ENCODE data around the gene PARP8. TPM values are rescaled to one million over a fixed set of nuclear protein-coding genes. Genes with fewer than 3 reads are reported as not detected.
"Not testable (repeated sequence)": the region's sequence is repeated elsewhere in the genome, so short reads cannot be mapped to it uniquely, and the experiment has no call there.

The PARP8 gene, protein sequence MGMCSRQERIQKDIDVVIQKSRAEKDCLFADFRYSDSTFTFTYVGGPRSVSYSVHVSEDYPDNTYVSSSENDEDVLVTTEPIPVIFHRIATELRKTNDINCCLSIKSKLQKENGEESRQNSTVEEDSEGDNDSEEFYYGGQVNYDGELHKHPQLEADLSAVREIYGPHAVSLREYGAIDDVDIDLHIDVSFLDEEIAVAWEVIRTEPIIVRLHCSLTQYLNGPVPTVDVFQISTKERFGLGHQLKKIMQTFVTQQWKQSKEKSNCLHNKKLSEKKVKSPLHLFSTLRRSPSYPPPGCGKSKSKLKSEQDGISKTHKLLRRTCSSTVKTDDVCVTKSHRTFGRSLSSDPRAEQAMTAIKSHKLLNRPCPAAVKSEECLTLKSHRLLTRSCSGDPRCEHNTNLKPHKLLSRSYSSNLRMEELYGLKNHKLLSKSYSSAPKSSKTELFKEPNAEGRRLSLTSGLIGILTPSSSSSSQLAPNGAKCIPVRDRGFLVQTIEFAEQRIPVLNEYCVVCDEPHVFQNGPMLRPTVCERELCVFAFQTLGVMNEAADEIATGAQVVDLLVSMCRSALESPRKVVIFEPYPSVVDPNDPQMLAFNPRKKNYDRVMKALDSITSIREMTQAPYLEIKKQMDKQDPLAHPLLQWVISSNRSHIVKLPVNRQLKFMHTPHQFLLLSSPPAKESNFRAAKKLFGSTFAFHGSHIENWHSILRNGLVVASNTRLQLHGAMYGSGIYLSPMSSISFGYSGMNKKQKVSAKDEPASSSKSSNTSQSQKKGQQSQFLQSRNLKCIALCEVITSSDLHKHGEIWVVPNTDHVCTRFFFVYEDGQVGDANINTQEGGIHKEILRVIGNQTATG
- 6.1 and 7.3 TPM in 2 replicates for total RNA-seq (2014; rRNA removed; shearing (Covaris generic))

DNA sequence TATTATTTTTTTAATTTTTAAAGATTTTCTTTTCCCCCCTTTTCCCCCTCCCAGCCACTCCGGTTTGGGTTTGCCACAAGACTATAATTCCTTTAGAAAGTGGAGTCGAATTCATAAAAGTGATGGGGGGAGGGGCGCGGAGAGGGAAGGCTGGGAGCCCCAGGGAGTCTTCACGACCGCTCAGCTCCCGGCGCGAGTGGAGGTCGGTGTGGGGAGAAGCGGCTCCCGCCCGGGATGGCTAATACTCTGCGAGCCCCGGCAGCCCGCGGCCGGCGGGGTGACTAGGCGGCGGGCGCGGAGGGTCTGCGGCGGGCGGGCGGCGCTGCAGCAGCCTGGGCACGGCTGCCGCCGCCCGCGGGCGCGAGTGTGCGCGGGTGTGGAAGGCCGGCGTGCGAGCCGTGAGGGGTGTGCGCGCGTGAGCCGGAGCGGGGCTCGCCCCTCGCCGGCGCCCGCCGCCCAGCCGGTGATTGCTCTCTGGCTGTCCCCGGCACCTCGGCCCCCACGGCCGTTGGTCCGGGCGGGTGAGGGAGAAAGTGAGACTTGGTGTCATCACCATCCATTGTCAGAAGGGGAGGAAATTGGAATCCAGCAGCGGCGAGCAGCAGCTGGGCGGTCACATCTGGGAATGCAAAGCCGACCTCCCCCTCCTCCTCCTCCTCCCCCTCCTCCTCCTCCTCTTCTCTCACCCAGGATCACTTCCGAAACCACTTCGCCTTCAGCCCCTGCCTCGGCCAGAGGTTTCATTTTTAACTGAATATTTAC, at the start of gene PARP8:
Gene PARP8 (plus strand): TSS at position 377 of the 762 bp plus-strand sequence. CDS start 459 bp downstream, outside the sequence.
- peak; percentile 58 for DNase-seq (ENCODE audit: low read depth)

DNA sequence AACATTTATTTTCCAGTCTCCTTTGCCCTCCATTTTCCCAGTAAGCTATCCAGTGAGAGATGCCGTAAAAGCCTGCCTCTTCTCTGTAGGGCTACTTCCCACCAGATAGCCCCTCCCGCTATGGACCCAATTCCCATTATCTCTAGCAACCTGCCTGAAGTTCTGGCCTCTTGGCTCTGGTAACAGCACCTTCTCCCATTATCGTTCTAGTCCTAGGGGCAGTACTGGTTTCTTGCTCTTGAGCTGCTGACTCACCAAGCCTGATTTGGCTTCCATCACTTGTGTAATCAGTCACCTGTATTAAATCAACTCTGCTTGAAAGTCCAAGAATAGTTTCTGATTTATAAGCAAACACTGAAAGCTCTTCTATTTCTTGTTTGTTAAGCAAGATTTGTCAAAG, 42.8 kb upstream of the PARP8 start:
- DNase-seq (ENCODE audit: low read depth) = no peak

DNA sequence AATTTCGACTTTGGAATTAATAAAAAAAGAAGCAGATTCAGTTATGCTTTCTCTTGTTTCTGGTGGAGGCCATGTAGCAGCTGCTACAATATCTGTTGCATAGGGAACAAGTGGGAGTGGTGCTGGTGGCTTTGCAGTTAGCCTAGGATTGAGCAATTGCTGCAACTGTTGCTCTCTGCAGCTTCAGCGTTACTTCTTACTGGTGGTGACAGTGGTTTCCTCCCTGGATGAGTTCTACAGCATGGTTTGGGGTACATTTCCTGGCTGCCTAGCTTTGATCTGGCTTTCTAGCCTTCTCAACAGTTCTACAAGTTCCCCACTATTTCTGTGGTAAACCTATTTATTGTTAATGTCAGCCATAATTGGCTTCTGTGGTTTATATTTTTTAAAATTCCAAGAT, 31.6 kb upstream of the PARP8 start:
- not testable (repeated sequence) for DNase-seq (ENCODE audit: low read depth)

DNA sequence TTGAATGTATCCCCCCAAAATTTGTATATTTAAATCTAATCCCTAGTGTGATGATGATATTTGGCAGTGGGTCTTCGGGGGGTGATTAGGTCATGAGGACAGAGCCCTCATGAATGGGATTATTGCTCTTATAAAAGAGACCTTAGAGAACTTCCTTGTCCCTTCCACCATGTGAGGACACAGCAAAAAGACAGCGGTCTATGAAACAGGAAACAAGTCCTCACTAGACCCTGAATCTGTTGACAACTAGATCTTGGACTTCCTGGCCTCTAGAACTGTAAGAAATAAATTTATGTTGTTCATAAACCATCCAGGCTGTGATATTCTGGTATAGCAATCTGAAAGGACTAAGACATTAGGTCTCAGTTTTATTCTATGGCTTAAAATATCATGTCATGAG, 28.9 kb upstream of the PARP8 start:
- not testable (repeated sequence) for DNase-seq (ENCODE audit: low read depth)

DNA sequence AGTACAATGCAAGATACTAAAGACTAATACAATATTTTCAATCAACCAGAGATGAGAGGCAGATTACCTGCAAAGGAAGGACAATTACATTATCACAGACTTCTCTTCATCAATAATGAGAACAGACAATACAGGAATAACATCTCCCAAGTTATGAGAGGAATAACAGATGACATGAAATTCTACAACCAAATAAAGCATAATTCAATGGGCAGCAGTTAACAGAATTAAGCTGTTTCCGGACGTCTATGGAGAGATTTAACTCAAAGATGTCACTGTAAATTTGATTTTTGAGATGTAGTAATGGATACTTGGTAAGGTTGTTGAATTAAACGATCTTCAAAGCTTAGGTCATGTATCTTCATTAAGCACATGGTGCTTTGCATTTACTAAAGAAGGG, 19.8 kb upstream of the PARP8 start:
- no peak for DNase-seq (ENCODE audit: low read depth)

DNA sequence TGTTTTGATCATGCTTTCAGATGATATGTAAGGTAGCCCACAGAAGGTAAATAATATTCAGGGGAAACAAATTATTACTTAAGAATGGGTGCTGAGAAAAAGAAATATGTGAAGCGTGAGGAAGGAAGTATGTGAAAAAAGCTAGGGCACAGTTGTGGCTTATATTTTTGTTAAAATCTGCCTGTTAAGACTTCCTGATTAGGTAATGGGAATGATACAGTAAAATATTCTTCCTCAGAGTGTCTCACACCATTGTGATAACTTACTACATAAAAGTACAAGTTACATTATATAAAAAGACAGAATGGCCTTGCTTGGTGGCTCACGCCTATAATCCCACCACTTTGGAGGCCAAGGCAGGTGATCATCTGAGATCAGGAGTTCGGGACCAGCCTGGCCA, 18.7 kb upstream of the PARP8 start:
- no peak for DNase-seq (ENCODE audit: low read depth)

DNA sequence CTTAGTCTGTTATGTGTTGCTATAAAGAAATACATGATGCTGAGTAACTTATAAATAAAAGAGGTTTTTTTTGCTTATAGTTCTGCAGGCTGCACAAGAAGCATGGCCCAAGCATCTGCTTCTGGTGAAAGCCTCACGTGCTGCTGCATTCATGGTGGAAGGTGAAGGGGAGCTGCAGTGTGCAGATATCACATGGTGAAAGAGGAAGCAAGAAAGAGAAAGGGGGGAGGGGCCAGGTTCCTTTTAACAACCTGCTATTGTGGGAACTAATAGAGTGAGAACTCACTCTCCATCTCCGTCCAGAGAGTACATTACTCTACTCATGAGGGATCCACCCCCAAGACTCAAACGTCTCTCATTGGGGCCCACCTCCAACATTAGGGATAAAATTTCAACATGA, 12.5 kb upstream of the PARP8 start:
- DNase-seq (ENCODE audit: low read depth) = no peak

DNA sequence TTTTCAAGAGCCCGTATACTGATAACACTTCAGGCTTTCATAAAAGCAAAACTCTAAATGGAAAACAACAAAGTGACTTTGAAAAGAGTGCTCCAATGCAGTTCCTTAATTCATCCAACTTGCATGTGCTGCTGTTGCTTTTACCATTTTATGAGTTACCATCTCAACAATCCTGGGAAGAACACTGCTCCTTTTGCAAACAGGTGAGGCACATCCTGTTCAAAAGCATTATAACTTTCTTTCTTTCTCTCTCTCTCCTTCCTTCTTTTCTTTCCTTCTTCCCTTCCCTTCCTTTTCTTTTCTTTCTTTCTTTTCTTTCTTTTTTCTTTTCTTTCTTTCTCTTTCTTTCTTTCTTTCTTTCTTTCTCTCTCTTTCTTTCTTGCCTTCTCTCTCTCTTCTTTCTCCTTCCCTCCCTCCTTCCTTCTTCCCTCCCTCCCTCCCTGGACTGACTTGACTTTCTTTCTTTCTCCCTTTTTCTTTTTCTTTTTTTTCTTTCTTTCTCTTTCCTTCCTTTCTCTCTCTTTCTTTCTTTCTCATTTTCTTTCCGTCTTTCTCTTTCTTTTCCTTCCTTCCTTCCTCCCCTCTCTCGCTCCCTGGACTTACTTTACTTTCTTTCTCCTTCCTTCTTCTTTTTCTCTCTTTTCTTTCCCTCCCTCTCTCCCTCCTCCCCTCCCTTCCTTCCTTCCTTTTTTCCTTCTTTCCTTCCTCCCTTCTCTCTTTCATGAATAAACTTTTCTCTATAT, 11.2 kb upstream of the PARP8 start:
- no peak for DNase-seq (ENCODE audit: low read depth)

DNA sequence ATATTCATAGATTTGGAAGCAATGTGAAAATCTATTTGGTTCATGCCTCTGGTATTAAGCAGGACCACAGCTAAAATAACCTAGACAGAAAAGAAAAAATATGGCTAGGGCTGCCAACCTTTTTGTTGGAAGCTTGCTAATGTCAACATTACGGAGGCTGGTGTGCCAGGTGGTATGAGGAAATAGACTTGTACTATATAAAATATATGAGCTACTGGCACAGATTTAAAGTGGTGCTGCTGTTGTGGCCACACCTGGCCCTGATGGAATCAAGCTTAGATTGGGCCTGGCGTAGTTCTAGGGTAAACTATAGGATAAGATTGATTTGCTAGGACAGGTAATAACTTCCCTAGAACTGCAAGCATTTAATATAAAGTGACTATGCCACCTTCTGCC, 10.6 kb upstream of the PARP8 start:
- no peak for DNase-seq (ENCODE audit: low read depth)

DNA sequence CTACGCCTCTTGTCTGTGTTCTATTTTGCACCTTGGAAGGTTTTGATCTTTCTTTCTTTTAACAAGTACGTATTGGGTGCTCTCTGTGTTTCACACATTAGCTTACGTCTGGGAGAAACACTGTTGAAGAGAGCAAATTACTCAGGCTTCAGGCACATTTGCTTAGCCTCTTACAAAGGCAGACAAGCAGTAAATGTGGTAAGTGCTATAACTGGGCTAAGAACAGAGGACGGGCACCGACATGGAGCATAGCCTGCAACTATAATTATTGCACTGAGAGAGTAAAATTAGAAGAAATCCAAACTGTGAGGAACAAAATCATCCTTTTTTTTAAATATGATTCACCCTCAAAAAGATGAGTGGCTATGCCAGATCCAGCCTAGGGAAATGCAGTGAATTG, 9.4 kb upstream of the PARP8 start:
- no peak for DNase-seq (ENCODE audit: low read depth)

DNA sequence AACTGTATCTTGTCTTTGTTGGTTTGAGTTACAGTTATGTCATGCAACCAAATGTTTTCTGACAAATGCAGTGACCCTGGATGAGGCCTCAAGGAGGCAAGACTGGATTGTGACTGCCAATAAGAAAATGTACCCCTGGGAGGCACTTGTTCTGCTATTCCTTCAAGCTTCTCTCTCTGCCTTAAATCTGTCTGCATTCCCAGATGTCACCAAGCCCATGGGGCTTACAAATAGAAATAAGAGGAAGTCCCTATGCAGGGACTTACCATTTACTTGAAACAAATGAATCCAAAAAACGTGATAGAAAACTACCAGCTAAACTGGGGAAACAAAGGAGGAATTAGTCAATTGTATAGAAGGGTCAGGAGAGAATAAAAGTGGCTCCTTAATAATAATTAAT, 8.2 kb upstream of the PARP8 start:
- DNase-seq (ENCODE audit: low read depth) = no peak

DNA sequence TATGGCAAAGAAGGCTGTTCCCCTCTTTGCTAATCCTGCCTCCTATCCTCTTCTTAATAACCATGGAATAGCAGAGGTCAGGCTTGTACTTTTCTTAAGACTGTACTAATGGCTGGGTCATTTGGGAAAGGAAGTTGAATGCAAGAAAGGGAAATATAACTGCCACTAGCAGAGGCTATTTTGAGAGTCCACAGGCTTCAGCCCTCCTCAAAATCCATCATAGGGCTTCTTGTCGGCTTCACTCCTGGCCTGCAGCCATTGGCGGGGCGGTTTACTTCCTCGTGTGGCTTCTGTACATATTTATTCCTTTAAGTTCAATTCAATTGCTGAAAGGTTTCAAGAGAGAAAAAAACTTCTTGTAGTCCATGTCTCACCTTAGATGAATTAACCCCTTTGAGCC, 2.8 kb upstream of the PARP8 start:
- no peak for DNase-seq (ENCODE audit: low read depth)

DNA sequence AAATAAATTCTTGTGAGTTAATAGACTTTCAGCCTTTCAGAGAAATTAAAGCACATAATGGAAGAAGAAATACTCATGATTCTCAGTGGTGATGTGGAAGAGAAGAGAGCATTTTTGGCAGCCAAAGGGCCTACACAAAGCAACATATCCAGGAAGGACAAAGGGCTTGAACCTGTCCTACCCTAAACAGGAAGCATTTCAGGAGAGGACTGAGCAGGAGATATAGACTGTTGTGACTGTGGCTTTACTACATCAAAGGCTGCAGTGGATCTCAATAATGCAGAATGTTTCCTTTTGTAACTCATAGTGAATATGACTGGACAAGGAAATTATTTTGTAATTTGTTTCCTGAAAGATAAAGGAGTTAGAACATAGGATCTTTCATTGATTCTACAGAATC, 1.3 kb upstream of the PARP8 start:
- DNase-seq (ENCODE audit: low read depth) = no peak

DNA sequence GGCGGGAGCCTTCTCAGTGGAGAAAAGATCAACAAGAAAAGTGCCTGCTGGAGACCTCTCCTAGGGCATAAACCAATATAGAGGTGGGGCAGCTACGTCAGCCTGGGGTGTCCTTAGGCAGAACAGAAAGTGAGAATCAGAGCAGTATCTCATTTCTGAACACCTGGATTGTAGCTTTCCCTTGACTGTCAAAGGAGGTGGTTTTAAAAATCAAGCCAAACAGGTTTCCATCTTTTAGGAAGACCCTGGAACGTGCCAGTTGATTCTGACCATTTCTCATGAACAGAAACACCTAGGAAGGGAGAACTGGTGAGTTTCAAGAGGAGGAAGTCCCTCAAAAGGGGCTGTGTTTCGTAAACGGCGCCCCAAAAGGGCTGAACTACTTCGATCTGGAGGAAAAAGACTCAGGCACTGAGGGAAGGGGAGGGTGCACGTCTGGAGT, 655 bp upstream of the PARP8 start:
- not testable (repeated sequence) for DNase-seq (ENCODE audit: low read depth)

DNA sequence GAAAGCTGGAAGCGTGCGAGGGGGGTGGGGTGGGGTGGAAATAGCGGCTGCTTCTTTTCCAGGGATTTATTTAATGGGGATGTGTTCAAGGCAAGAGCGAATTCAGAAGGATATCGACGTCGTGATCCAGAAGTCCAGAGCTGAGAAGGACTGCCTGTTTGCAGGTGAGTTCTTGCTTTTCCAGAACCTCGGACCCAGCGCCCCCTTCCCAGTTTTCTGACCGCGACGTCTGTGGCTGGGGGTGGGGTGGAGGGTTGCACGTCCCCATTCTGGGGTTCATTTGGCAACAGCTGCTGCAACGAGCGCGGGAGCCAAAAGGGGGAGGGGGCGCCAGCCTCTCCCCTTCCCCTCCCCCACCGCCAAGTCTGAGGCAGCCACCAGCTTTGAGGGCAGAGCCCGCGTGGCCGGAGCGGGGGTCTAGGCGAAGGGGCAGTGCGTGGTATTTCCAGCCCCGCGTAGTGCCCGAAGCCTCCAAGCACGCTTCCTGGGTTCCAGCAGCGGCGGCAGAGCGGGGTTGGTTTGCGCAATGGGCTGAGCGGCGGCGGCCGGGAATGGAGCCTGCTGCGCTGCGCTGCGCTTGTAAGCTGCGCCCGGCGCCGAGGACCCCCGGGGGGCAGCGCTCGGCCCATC, 701 bp downstream of the PARP8 start:
- peak; percentile 31 for DNase-seq (ENCODE audit: low read depth)

DNA sequence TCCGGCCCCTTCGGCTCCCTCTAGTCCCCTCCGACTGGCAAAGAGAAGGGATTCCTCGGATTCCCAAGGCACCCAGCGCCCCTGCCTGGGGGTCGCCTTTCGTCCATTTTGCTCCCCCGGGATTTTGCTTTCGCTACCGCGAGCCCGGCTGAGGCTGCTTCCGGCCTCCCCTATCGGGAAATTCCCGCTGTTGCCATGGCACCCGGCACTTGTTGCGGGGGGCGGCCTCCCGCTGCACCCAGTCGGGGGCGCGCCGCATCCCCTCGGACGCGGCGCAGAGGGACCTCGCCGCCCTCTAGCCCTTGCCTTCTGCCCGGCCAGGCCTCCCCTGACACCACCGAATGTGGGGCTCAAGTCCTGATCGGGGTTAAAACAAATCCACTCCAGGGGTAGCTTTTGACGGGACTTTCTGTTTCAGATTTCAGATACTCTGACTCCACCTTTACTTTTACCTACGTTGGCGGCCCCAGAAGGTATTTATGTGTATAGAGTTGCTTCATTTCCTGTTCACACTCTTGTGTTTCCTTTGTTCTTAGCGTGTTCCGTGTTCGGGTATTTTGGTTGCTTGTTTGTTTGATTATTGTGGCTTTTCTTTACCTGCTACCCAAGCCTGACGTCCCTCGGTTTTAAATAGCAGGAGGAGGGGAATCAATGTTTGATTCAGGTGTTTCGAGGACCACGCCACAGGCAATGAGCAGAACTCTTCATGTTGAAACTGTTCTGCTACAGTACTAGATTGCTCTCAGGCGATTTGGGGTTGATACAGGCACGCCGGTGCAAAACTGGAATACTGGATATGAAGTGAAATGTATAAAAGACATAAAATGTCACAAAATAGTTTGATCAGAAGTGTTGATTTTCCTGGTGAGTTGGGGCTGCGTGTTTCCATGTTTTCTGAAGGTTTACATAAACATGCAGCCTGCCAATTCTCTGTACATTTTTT, 1.5 kb downstream of the PARP8 start:
- peak; percentile 54 for DNase-seq (ENCODE audit: low read depth)

DNA sequence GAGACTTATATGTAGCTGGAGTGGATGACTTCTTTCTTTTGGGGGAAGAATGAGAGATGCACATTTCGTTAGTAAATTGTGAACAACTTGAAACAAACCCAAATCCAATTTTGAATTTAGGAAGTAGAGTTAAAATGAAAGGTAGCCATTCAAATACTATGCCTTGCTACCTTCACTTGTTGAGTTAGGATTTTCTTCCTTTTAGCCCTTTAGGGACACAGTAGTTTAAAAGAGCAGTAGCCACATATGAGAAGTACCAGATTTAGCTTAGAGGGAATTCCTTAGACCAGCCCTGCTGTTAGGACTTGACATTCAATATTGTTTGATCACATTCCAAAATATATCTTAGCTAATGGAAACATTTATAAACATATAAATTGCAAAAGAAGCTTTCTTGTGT, 2.2 kb downstream of the PARP8 start:
- DNase-seq (ENCODE audit: low read depth) = not testable (repeated sequence)

DNA sequence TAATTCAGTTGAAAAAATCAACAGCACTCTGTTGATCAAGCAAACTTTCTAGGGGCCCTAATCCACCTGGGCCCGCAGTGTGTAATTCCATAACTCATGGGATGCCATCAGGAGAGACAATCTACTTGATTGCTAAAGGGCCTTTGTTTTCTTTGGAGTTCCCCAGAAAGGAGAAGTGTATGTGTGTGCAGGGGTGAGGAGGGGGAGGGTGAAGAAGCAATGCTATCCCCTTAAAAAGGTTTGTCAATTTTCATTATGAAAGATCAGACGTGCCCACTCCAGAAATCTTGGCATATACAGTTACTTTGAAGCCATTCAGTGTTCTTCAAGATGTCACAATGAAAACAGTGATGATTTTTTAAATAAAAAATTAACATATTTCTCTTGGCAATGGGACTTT, 6.2 kb downstream of the PARP8 start:
- no peak for DNase-seq (ENCODE audit: low read depth)

DNA sequence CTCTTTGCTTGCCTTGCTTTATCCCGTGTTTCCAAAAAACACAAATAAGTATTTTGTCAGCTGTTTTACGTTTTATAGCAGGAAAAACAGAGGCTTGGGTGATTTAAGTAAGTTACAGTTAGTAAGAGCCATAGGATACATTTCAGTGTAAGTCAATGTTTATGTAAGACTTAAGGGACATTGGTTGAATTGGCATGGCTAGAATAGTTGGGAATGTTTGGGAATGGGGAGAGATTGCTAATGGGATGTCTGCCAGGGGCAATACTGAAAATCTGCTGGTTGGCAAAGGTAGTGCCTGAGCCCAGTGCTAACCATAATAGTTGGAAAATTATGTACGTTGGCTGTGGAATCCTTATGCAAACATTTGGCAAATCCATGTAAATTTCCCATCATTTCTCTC, 7.0 kb downstream of the PARP8 start:
- not testable (repeated sequence) for DNase-seq (ENCODE audit: low read depth)

DNA sequence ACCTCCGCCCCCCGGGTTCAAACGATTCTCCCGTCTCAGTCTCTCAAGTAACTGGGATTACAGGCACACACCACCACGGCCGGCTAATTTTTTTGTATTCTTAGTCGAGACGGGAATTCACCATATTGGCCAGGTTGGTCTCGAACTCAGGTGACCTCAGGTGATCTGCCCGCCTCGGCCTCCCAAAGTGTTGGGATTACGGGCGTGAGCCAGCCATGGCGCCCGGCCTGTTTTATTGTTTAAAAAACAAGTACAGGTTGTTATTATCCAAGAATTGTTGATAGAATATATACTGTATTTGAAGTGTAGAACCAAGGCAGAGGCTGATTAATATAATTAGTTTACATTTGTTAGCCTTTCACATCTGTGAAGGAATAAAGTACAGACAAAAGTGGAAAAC, 8.9 kb downstream of the PARP8 start:
- DNase-seq (ENCODE audit: low read depth) = no peak

Measured in RPMI7951 (cell line).